ENCODE results near the gene TBC1D24.

DNA sequence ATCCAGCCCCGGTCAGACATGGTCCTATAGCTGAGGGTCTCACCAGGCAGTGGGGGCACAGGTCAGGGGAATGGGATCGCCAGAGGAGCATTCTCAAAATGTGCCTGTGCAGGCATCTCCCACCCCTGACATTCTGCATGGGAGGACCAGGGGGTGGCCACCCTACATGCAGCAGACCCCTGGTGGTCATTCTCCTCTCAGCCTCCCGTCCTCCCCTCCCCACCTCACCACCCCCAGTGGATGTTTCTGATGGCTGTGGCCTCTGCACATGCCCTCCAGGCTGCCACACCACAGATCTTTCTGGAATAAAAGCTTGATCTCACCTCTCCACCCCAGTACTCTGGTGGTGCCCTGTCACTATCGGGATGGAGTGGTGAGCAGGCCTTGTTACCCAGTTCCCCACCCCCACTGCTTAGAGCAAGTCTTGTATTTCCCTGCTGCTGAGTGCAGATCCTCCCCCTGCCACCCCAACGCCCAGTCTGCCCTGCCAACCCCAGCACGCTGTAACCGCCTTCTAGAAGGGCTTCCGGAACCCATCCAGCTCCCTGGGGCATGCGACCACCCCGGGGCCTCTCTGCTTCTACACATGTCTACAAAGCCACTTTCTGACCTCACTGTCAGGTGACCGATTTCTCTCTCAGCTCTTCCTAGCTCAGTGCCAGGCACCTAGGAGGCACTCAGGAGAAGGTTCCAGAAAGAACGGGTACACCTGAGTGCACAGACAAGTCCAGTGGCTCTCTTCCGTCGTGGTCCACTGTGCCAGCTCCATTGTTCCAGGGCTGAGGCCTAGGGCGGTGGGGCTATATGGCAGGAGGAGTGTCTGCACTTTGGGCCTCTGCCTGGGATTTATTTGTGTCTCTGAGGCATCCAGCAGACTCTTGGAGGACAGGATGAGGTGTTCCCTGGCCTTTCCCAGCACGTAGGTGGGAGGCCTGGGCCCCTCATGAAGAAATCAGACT lies 9.3 kb downstream of the TBC1D24 start:
- TF ChIP-seq NCOR1 (IDR thresholded peaks at IDR 0.05) (no peak), TBP (optimal IDR thresholded peaks at IDR 0.05; ENCODE audit: low read depth, low read length) (no peak), ZNF224 (CRISPR knock-in tag; IDR thresholded peaks at IDR 0.05) (no peak), EP300 (IDR thresholded peaks at IDR 0.05; ENCODE audit: low read length) (no peak), FOXJ3 (CRISPR knock-in tag; IDR thresholded peaks at IDR 0.05) (no peak), ETV6 (IDR thresholded peaks at IDR 0.05; ENCODE audit: borderline replicate concordance in 1 of 2, low read depth in 2 of 2, low read length in 1 of 2) (no peak), ETV6 (CRISPR knock-in tag; IDR thresholded peaks at IDR 0.05; ENCODE audit: borderline replicate concordance) (no peak)
- TF ChIP-seq, protein P1, sequence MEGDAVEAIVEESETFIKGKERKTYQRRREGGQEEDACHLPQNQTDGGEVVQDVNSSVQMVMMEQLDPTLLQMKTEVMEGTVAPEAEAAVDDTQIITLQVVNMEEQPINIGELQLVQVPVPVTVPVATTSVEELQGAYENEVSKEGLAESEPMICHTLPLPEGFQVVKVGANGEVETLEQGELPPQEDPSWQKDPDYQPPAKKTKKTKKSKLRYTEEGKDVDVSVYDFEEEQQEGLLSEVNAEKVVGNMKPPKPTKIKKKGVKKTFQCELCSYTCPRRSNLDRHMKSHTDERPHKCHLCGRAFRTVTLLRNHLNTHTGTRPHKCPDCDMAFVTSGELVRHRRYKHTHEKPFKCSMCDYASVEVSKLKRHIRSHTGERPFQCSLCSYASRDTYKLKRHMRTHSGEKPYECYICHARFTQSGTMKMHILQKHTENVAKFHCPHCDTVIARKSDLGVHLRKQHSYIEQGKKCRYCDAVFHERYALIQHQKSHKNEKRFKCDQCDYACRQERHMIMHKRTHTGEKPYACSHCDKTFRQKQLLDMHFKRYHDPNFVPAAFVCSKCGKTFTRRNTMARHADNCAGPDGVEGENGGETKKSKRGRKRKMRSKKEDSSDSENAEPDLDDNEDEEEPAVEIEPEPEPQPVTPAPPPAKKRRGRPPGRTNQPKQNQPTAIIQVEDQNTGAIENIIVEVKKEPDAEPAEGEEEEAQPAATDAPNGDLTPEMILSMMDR (IDR thresholded peaks at IDR 0.05 in 2 of 3, conservative IDR thresholded peaks at IDR 0.05 in 1 of 3; ENCODE audit: insufficient read depth in 2 of 3, low read depth in 1 of 3, low read length in 3 of 3): no peak
- TF ChIP-seq, protein P2, sequence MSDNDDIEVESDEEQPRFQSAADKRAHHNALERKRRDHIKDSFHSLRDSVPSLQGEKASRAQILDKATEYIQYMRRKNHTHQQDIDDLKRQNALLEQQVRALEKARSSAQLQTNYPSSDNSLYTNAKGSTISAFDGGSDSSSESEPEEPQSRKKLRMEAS (CRISPR knock-in tag; IDR thresholded peaks at IDR 0.05): no peak
